ENCODE results near the gene ARHGAP20. TPM values are rescaled to one million over a fixed set of nuclear protein-coding genes. Genes with fewer than 3 reads are reported as not detected.

The ARHGAP20 gene
- total and polyA plus RNA-seq, 2 of the 4 experiments (the other 2 are of a cell fraction), result 1.4 to 2.5 TPM

DNA sequence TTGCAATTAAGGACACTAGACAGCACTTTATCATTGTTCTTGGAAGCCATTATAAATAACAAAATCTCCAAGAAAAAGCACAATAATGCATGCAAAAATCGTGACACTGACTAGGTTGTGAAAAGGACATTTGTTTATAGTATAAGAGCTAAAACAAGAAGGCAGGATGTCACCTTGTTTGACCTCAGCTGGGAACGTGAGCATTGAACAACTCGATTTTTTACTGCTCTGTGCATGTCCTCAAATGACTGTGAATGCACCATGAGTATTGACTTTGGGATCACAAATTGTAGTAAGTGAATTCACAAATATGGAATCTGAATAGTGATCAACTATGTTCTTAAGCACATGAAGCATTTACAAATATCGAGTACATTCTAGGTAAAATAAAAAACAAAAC, 35.3 kb upstream of the ARHGAP20 start:
- 14% methylated on average over 2 of the region's 4 CpGs; no CpG with 5 or more reads in 1 of the 2 experiments for WGBS, 2 experiments (ENCODE audit: extremely low coverage in 2 of 2, insufficient read length in 1 of 2)

More for the DNA sequence above, 35.3 kb upstream of the ARHGAP20 start:
- dilution Hi-C loops (cut with HindIII; ENCODE audit: low sequenced_read_pairs, unreplicated experiment), result no loop called here
- Histone ChIP-seq H3K9me1 (ENCODE audit: insufficient read depth, low read length) (no peaks in the 10 kb centered on the region), H3K27me3 (ENCODE audit: control insufficient read depth, insufficient read depth, low read length) (no peaks in the 10 kb centered on the region), H4K91ac (ENCODE audit: insufficient read depth, low read depth, low read length) (no peak overlapping the region), H4K8ac (ENCODE audit: low read depth in 2 of 2, low read length in 2 of 2) (no peak overlapping the region), H3K4me1 (ENCODE audit: control insufficient read depth, insufficient read depth, low read length) (no peaks in the 10 kb centered on the region), H3K36me3 (ENCODE audit: control insufficient read depth, insufficient read depth, low read length) (no peaks in the 10 kb centered on the region), H3K79me1 (ENCODE audit: low read depth in 1 of 2, low read length in 2 of 2) (no peaks in the 10 kb centered on the region), H2BK120ac (ENCODE audit: low read depth, low read length) (no peak overlapping the region), H3K9ac (ENCODE audit: low read depth, low read length) (no peak overlapping the region), H2BK15ac (ENCODE audit: low read depth, low read length) (no peak overlapping the region), H2AK9ac (replicated peaks; ENCODE audit: low read depth, low read length, poor library complexity) (no peak overlapping the region), H2AFZ (replicated peaks; ENCODE audit: low read length, poor library complexity) (no peak overlapping the region), H3K4me2 (ENCODE audit: low read depth, low read length) (no peak overlapping the region), H3K56ac (ENCODE audit: extremely low read depth, insufficient read depth, low read length) (no peak overlapping the region), H3K4me3 (ENCODE audit: insufficient read depth, low read depth, low read length) (no peak overlapping the region), H4K20me1 (ENCODE audit: insufficient read depth, low read length) (no peaks in the 10 kb centered on the region), H3K14ac (replicated peaks; ENCODE audit: low read depth, low read length) (0 out of 2 replicates have a peak overlapping the region, but pooled peaks have one; percentile 1), H4K5ac (ENCODE audit: low read depth, low read length) (no peak overlapping the region), H2BK20ac (ENCODE audit: low read depth, low read length) (peak overlapping the region; percentile 45; the same call in 1 of the 2 replicates), H3K27ac (ENCODE audit: insufficient read depth, low read length) (no peak overlapping the region), H3K23ac (ENCODE audit: low read depth, low read length) (no peak overlapping the region), H3K4ac (ENCODE audit: low read depth, low read length) (no peak overlapping the region), H3K9me3 (ENCODE audit: control insufficient read depth, insufficient read depth, low read length) (peaks cover 1% of the 10 kb centered on the region; the same call in 1 of the 2 replicates), H2AK5ac (ENCODE audit: low read depth, low read length) (no peak overlapping the region), H2BK5ac (ENCODE audit: low read depth, low read length, poor library complexity, severe bottlenecking) (no peak overlapping the region), H3K18ac (ENCODE audit: low read depth, low read length) (no peak overlapping the region)
- CTCF ChIA-PET, result no interaction called here
- BruUV-seq (replicated peaks), result no TSS peak
- TF ChIP-seq FOS (IDR thresholded peaks at IDR 0.05; ENCODE audit: low read depth, low read length) (no peak), BHLHE40 (IDR thresholded peaks at IDR 0.05; ENCODE audit: low read depth, low read length) (no peak), NFE2L2 (IDR thresholded peaks at IDR 0.05; ENCODE audit: low read depth, low read length) (no peak), MAFK (IDR thresholded peaks at IDR 0.05; ENCODE audit: low read depth, low read length) (no peak), RAD21 (IDR thresholded peaks at IDR 0.05; ENCODE audit: low read length) (no peak), POLR2A (IDR thresholded peaks at IDR 0.05; ENCODE audit: low read depth, low read length) (no peak), RCOR1 (IDR thresholded peaks at IDR 0.05; ENCODE audit: insufficient replicate concordance, low read length) (no peak), CHD1 (IDR thresholded peaks at IDR 0.05; ENCODE audit: low read depth, low read length) (no peak), MAZ (IDR thresholded peaks at IDR 0.05; ENCODE audit: borderline replicate concordance, low read depth, low read length) (no peak), SMC3 (IDR thresholded peaks at IDR 0.05; ENCODE audit: low read depth, low read length) (no peak), CEBPB (IDR thresholded peaks at IDR 0.05; ENCODE audit: low read depth, low read length) (no peak), RFX5 (IDR thresholded peaks at IDR 0.05; ENCODE audit: low read depth, low read length) (no peak), MXI1 (IDR thresholded peaks at IDR 0.05; ENCODE audit: borderline replicate concordance, low read depth, low read length) (no peak)
- TF ChIP-seq, protein P1, sequence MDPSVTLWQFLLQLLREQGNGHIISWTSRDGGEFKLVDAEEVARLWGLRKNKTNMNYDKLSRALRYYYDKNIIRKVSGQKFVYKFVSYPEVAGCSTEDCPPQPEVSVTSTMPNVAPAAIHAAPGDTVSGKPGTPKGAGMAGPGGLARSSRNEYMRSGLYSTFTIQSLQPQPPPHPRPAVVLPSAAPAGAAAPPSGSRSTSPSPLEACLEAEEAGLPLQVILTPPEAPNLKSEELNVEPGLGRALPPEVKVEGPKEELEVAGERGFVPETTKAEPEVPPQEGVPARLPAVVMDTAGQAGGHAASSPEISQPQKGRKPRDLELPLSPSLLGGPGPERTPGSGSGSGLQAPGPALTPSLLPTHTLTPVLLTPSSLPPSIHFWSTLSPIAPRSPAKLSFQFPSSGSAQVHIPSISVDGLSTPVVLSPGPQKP (IDR thresholded peaks at IDR 0.05; ENCODE audit: borderline replicate concordance, low read depth, low read length), result no peak
- TF ChIP-seq, protein P2, sequence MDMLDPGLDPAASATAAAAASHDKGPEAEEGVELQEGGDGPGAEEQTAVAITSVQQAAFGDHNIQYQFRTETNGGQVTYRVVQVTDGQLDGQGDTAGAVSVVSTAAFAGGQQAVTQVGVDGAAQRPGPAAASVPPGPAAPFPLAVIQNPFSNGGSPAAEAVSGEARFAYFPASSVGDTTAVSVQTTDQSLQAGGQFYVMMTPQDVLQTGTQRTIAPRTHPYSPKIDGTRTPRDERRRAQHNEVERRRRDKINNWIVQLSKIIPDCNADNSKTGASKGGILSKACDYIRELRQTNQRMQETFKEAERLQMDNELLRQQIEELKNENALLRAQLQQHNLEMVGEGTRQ (IDR thresholded peaks at IDR 0.05; ENCODE audit: low read depth, low read length), result no peak
- TF ChIP-seq, protein P3, sequence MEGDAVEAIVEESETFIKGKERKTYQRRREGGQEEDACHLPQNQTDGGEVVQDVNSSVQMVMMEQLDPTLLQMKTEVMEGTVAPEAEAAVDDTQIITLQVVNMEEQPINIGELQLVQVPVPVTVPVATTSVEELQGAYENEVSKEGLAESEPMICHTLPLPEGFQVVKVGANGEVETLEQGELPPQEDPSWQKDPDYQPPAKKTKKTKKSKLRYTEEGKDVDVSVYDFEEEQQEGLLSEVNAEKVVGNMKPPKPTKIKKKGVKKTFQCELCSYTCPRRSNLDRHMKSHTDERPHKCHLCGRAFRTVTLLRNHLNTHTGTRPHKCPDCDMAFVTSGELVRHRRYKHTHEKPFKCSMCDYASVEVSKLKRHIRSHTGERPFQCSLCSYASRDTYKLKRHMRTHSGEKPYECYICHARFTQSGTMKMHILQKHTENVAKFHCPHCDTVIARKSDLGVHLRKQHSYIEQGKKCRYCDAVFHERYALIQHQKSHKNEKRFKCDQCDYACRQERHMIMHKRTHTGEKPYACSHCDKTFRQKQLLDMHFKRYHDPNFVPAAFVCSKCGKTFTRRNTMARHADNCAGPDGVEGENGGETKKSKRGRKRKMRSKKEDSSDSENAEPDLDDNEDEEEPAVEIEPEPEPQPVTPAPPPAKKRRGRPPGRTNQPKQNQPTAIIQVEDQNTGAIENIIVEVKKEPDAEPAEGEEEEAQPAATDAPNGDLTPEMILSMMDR (conservative IDR thresholded peaks at IDR 0.05; ENCODE audit: low read depth, low read length), result no peak
- DNase-seq (no peak), ATAC-seq (ENCODE audit: low read depth) (no peak)
- POLR2A ChIA-PET (ENCODE audit: unreplicated experiment), result no interaction called here
- intact Hi-C loops (cut with micrococcal nuclease), result no loop called here
- in situ Hi-C loops (cut with MboI; ENCODE audit: low sequenced_read_pairs), result no loop called here
